GM19193 (cell line): Measurements from ENCODE around the gene ASIC2.

Source experiments
- POLR2A ChIP-seq: IDR thresholded peaks from 4 replicates; pipeline ENCODE4 v1.6.1; 2011; ENCODE audit not compliant: insufficient read depth, insufficient read length; ENCODE audit errors: extremely low read depth

ASIC2 gene

DNA sequence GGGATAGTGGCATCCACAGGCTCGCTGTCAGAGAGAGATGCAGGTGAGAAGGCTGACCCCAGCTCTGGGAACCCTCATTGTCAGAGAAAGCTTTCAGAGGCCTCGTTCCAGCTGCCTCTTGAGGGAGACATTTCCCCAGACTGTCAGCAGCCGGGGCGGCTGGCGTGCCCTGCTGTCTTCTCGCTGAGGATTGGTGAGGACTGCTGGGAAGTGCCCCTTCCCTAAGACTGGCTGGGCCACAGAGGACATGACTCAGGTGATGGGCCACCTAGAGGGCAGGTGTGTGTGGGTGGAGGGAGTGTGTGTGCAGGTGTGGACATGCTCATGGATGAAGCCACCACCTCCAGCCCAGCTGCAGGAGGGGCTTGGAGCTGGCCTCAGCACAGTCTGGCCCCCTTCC, 276.2 kb downstream of the ASIC2 start:
- no peak for TF ChIP-seq POLR2A

DNA sequence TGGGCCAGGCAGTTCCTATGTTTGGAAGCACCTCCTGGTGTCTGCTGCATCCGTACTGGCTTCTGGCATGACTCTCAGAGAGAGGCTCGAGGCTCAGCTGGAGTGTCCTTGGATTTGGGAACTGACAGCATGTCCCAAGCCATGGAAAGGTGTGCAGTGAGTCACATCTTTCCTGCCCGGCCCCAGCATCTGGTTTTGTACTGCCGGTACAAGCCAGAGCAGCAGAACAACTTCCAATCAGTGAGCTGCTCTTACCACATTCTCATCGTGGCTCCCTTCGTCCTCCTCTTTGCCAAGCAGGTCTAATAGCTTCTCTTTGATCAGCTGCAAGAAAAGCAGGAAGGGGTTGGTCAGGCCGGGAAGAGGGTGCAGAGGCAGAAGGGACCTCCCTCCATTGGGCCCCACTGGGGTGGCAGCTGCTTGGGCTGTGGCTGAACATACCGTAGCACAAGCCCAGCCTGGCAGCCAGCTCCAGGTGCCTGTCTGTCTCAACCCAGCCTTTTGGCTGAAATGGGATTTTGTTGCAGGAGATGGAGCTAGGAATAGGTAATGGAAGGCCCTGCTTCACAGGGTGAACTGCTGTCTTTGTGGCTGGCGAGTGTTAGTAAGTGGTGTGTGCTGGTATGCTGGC, 277.3 kb downstream of the ASIC2 start:
- TF ChIP-seq POLR2A = no peak

DNA sequence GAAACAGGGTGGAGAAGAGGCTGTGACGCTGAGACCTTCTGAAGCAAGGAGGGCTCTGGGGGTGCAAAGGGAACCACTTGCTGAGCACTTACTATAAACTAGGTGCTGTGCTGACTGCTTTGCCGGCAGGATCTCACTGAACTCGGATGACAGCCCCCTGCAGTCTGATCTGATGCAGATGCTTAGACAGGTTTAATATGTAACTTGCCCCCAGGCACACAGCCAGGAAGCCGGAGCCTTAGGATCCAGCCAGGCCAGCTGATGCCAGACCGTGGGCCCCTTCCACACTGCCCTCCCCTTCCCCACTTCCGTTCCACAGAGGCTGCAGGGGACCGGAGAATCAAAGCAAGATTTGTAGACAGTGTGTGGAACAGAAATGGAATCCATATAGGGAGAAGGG, 278.3 kb downstream of the ASIC2 start:
- TF ChIP-seq POLR2A = no peak

DNA sequence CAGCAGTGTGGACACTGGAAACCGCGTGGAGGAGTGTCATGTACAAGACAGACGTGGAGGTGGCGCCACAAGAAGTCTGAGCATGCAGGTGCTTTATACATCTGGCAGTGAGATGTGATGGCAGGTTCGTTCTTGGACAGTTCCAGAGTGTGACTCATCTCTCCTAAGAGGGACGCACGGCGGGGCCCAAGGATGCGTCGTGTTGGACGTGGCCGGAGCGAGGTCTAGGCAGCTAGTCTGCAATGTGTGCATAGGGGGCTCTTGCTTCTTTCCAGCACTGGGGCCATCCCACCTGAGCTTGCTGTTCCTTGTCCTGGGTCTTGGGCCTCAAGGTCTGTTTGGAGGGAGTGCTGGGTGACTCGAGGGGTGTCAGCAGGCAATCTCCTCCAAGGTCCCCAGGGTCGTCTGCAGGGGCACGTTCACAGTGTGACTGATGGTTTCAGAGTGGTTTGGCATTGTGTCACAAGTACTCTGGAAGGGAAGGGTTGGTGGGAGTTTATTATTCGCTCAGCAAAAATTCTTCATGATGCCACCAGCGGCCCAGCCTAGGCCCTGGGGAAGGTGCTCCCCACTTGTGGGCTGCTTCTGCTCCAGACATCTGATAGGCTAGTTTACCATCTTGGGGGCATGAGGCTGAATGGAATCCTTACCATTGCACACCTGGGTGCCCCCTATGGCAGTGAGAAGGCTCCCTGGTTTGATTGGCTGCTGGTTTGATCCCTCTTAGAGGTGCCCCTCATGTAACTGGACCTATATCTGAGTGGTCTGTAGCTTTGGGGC, 279.3 kb downstream of the ASIC2 start:
- no peak for TF ChIP-seq POLR2A

DNA sequence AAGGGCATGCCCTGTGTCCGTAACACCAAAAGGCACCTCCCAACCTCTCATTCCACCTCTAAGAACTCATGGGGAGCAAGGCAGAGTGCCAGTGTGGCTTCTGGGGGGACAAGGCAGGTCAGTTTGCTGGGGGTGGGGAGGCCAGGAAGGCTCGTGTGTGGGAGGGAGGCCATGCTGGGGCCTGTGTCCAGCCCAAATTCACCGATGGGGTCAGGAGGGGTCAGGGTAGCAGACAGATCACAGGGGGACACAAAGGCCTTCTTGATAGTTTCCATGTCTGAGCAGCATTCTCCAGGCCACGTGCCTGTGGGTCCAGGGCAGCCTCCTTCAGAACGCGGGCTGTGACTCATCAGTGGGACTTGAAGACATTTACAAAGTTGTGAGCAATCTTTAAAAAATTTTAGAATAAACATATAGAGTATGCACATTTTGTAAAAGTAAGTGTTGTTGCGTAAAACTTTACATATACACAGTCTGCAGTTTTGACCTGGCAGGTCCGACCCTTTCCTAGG, 280.5 kb downstream of the ASIC2 start:
- TF ChIP-seq POLR2A = no peak

DNA sequence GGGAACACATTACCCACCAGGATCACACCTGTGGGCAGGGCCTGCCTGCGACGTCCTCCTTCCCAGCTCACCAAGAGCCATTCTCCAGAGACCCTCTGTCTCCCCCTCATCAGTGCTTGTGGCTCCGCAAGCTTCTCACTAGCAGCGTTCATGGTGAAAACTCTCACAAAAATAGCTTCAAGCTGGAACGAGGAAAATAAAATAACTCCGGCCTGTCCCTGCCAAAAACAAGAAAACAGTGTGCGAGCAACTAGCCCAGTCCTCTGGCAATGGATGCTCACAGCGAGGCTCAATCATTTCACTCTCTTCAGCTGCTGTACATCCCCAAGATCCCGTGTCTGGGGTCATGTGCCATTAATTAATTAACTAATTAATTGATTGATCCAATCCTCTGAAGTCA, 283.5 kb downstream of the ASIC2 start:
- TF ChIP-seq POLR2A = no peak

DNA sequence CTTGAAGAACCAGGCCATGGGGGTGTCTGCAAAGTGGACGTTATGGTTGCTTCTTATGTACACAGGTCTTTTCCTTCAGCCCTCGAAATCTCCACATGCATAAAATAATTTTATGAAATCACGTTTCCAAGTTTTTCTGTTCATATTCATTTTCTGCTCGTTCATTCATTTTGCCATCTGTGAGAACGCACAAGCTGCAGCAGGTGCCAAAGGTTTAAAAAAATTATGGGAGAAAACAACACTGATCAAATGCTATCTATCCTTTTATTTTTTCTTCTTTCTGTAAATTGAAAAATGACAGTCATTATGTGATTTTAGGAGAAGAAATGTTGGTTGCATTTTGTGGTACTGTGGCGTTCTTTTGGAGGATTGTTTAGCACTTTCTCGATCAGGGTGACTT, 285.9 kb downstream of the ASIC2 start:
- no peak for TF ChIP-seq POLR2A

DNA sequence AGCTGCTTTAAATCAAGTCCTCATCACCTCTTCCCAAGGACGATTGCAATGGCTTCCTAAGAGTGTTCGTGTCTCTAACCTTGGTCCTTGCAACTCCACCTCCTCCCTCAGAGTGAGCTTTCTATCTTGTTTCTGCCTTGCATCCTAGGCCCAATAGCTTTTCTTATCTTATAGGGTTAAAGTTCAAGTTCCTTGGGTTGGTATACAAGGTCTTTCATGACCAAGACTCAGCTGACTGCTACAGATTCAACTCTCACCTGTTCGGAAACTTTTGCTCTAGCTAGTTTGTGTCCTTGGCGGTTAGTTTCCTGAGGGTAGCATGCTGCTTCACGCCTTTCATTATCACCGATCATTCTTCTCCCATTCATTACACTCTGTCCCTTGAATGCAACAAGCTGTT, 290.8 kb downstream of the ASIC2 start:
- TF ChIP-seq POLR2A = no peak

DNA sequence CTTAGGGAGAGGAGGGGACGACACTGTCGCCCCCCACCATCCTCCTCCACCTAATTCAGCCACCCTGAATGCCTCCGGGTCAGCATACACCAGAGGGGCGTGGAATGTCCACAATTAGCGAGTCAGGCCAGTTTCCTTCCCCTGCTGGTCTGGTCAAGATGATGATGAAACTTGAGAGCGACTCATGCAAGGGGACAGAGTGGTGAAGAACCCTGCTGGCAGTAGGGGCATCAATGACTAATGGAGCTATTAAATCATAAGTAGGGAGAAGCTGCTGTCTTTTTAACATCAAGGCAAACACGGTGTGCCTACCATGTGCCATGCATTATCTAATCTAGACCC, 294.2 kb downstream of the ASIC2 start:
- TF ChIP-seq POLR2A = no peak

DNA sequence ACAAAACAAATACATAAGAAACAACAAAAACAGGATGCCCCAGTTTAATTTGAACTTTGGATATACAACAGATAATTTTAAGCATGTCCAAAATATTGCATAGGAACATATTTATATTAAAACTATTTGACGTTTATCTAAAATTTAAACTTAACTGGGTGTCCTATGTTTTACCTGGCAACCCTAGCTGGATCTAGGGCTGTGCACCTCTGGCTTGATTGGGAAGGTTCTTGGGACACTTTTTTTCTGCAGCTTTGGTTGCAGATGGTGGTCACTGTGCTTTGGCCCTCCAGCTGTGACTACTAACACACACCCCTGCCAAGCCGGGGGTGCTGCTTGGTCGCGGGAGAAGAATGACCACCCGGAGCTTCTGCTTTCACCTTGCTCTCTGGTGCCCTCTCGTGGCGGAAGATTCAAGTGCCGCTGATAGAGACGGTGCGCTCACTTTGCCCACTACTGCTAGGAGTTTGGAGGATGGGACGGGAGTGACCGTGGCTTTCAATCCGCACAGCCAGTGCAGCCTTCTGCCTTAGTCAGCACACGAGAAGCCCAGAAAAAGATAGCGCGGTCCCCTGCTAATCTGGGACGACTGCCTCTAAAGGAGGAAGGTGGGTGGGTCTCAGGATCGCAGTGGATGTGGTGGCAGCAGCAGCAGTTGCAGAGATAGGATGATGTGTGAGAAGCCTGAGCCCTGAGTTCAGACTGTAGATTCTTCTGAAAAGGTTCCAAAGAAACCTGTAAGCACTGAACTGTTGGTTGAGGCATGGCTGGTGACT, 294.8 kb downstream of the ASIC2 start:
- no peak for TF ChIP-seq POLR2A

DNA sequence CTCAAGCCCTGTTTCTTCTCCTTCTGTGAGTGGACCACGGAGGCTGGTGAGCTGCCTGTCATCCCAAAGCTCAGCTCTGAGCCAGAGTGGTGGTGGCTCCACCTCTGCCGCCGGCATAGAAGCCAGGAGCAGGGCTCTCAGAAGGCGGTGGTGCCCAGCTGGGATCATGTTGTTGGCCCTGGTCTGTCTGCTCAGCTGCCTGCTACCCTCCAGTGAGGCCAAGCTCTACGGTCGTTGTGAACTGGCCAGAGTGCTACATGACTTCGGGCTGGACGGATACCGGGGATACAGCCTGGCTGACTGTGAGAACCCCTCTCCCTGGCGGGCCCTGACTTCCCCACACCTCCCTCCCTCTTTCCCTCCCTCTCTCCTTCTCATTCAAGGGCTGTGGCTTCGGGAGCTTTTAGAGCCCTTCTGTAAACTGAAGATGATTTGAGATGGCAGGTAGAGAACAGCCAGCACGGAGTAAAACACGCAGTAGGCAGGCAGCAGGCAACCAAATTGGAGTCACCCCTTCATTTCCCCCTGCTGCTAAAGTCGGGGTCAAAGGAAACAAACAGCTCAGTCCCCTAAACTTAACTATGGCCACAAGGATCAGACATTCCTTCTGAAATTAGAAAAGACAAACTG, 297.6 kb downstream of the ASIC2 start:
- TF ChIP-seq POLR2A = no peak

DNA sequence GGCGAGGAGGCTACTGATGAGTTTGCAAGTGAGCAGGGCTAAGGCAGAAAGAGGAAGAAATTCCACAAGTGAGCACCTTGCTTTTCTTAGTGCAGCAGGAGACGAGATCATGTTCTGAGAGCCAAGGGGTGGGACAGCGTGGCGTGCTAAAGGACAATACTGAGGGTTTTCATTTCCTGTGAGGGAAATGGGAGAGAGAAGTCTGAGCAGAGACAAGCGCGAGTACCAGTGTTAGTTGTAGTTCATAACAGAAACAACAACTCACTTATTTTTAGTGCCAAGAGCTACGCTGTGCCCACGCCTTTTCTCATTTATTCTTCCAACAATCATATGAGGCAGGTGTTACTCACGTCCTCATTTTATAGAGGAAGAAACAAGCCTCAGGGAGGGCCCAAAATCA, 299.1 kb downstream of the ASIC2 start:
- TF ChIP-seq POLR2A = no peak

DNA sequence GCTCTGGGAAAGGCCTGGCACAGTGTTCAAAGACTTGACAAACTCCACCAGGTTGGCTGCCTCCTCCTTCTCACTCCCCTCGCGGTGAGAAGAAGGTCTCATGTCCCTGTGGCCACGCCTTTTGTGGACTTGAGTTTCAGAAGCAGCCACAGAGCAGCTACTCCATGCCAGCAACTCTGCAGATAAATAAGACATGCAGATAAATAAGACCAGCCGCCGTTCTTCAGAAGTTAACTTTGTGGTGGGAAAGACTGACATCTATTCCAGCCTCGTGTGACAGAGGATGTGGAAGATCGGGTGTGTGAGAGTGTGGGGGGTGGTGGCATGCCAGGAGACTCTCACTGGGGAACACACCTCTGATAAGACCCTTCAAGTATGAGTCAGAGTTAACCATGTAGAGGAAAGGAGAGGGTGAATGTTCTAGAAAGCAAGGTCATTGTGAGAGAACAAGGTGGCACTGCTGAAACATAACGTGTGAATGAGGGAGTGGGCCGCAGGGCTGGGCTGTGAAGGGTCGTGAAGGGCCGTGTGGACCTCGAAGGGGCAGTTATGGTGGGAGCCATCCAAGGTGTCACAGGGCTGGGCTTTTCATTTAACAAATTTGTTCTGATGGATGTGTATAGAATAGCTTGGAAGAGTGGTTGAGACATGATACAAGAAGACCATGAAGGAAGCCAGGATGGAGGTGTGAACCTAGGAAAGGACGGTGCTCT, 300.6 kb downstream of the ASIC2 start:
- no peak for TF ChIP-seq POLR2A

DNA sequence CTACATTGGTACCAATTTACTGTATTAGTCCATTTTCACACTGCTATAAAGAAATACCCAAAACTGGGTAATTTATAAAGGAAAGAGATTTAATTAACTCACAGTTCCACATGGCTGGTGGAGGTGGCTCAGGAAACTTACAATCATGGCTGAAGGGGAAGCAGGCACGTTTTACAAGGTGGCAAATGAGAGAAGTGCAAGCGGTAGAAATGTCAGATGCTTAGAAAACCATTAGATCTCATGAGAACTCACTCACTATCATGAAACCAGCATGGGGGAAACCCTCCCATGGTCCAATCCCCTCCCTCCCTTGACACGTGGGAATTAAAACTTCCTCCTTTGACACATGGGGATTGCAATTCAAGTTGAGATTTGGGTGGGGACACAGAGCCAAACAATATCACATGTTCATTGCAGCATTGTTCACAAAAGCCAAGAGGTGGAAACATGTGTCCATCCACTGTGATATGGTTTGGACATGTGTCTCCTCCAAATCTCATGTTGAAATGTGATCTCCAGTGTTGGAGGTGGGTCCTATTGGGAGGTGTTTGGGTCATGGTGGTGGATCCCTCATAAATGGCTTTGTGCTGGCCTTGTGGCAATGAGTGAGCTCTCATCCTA, 304.5 kb downstream of the ASIC2 start:
- no peak for TF ChIP-seq POLR2A
